ENCODE measurements around the gene ALCAM.
"Not testable (repeated sequence)": the region's sequence is repeated elsewhere in the genome, so short reads cannot be mapped to it uniquely, and the experiment has no call there.

Gene ALCAM

GRCh38 chr3:105392598-105392997 is 25.9 kb downstream of the ALCAM start:
- not testable (repeated sequence) for DNase-seq

- DNase-seq: no peak
Measured at GRCh38 chr3:105394177-105394576, 27.5 kb downstream of the ALCAM start.

- no peak for DNase-seq
Measured at GRCh38 chr3:105397974-105398373, 31.3 kb downstream of the ALCAM start.

GRCh38 chr3:105398437-105398836 is 31.7 kb downstream of the ALCAM start:
- DNase-seq: no peak

GRCh38 chr3:105399062-105399461 is 32.4 kb downstream of the ALCAM start:
- DNase-seq: no peak

DNA sequence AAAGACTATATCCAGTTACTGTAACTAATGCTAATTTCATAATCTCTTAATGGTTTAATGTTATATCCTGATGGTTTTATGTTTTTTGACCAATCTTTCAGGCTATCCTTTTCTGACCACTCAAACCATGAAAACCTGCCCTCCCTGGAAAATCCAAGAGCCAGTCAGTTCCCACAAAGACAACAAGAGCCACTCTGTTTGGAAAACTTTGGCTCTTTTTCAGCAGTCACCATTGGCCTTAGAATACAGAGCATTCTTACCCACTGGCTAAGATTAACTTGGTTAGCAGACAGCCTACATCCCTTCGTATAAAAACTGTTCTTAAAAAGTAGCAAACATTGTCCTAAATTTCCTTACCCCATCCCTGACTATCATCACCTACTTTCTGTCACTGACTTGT is 32.9 kb downstream of the ALCAM start:
- DNase-seq: no peak

DNA sequence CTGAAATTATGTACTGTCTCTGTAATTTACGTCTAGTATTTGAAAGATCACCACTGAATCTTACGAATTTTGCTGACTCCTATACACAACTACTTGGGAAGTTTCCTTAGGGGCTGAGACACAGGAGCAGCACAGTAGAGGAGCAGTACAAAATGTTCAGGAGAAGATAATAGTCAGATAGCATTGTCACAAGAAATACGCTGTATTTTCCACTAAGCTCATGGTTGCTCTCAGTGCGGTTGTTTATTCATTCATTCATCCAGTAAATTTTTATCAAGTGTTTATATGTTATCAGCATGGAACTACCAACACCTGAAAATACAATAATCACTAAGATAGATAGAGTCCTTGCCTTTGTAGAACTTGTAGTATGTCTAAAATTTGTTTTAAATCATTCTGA is 34.5 kb downstream of the ALCAM start:
- DNase-seq: no peak

DNA sequence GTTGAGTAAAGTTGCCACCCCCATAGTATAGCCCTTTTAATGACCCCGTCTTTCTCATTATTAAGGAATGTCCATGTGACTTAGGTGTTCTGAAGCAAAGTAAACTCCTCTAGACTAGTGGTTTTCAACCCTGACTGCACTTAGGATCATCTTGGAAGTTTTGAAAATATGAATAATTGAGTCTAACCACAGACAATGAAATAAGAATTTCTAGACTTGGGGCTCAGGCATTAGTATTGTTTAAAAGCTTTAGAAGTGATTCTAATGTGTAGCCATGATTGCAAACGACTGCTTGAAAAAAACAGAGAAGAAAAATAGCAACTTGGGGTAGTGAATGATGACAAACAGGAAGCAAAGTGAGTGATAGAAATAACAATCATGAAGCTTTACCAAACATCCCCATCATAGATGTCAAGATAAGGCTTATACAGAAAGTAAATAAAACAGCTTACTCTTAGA is 35.0 kb downstream of the ALCAM start:
- no peak for DNase-seq

- DNase-seq: no peak
Measured at GRCh38 chr3:105402287-105402801, 35.6 kb downstream of the ALCAM start.

GRCh38 chr3:105403034-105403433 is 36.3 kb downstream of the ALCAM start:
- DNase-seq: not testable (repeated sequence)

DNA sequence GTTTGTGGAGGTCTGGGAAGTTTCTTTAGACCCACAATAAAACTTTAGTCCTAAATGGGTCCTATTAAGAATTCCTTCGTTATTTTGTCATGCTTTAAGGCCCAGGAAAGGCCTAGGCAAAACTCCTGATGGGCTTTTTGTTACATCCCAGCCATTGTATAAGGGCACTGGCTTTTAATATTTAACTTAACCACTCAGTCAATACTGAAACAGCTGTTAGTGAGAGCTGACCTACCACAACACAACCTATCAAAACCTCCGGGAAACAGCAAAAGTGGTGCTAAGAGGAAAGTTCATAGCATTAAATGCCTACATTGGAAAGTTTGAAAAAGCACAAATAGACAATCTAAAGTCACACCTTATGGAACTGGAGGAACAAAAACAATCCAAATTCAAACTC is 39.6 kb downstream of the ALCAM start:
- no peak for DNase-seq

GRCh38 chr3:105409364-105409763 is 42.7 kb downstream of the ALCAM start:
- DNase-seq: no peak

- DNase-seq: no peak
Measured at GRCh38 chr3:105413343-105413887, 46.7 kb downstream of the ALCAM start.

DNA sequence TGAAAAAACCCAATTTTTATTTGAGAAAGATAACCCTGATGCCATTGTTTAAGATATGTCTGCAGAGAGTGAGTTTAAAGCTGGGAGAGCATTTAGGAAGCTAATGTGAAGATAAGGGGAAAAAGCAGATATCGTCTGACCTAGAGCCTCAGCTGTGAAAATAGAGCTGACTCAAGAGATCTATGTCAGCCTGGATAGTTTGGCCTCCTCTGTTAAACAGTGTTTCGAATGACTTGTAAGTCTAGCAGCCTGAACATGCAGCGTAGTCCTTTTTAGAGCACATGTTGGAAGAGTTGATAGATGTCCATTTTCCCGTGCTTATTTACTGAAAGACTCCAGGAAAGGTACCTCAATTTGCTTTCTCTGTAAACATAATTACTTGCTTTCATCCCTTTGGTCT is 48.1 kb downstream of the ALCAM start:
- no peak for DNase-seq

DNA sequence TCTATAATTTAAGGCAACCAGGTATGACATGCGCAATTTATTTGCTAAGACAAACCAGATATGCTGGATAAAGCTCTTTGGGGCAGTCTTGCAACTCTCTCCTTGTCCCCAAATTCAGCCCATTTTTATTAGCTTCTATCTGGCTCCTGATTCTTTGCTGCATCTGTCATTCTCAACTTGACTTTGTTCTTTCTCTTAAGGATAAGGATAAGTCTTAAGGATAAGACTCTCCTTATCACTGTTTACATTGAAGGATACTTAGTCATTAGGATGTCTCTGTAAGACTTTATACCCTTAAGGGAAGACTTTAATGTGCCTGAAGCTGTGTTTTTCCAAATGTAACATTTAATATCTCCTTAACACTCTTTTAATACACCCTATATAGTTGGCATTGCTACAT is 49.2 kb downstream of the ALCAM start:
- no peak for DNase-seq

- no peak for DNase-seq
Measured at GRCh38 chr3:105417525-105418289, 51.0 kb downstream of the ALCAM start.

DNA sequence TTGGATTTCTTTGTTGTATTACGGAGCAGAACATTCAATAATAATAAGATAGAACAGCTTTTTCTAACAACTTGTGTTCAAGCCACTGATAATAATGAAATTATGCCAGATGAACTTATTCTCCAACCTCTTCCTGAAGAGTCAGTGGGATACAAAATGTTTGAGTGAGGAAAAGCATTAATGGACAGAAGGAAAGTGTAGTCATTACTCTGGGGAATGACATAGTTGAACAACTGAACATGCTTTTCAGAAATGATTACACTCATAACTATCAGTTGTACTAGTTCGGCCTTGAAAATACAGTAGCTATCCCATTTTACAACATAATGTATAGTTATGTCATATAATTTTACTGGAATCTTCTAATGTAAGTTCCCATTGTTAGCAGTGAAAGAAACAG is 55.9 kb downstream of the ALCAM start:
- no peak for DNase-seq

GRCh38 chr3:105423397-105423796 is 56.7 kb downstream of the ALCAM start:
- DNase-seq: no peak

DNA sequence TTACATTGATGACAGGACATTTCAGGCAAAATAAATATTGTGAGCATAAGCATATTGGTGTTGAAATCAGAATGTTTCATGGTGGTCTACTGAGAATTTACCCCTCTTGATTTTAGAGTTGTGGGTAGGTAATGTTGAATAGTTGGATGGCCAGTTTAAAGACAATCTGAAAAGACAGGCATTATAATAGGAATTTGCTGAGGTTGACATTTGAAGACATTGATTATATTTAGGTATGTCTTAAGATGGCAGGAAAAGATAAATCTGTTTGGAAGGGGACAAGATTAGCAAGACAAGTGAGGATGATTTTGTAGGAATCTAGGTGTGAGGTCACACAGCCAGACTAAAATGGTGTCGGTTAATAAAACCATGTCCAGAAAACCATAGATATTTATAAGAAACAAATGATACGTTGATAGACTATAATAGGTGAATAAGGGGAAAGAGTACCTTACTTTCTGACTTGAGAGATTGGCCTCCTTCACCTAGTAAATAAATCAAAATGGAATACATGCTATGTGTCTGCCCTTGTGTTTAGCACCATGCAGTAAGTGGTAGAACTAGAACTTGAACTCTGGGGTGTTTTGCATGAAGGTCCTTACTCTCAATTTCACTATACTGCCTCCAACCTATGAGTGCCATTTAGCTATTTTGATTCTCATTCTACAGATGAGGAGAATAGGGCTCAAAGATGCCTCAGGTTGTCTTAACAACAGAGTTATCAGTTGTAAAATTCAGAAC is 57.9 kb downstream of the ALCAM start:
- DNase-seq: no peak

GRCh38 chr3:105425153-105425502 is 58.4 kb downstream of the ALCAM start:
- DNase-seq: no peak

- DNase-seq: no peak
Measured at GRCh38 chr3:105427332-105427731, 60.6 kb downstream of the ALCAM start.

DNA sequence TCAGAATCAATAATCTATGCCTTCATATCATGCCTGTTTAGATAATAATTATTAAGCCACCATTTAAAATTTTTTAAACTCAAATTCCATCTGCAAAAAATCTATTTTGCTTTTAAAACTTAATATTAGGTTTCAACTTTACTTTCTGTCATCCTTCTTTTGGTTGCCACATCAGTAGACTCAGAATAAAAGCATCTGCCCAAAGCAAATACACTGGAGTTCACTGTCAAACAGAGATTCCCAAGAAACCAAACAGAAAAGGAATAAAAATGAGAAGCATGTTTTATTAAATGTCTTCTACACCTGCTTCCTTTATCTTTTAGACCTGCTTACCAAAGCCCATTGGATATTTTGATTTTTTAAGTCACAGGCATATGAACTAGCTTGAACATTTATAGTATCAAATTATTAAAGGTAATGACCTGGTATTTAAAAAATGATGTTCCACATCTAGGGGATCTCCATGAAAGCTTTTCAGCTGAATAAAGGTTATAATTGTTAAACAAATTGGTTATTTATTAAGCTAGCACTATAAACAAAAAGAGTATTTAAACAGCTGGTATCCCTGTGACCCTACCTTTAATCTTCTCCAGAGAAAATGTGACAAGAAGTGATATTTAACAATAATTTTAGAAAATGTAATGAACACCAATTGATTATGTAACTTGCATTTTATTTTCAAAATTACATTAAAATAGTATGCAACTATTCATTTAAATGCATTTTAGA is 62.5 kb downstream of the ALCAM start:
- no peak for DNase-seq

DNA sequence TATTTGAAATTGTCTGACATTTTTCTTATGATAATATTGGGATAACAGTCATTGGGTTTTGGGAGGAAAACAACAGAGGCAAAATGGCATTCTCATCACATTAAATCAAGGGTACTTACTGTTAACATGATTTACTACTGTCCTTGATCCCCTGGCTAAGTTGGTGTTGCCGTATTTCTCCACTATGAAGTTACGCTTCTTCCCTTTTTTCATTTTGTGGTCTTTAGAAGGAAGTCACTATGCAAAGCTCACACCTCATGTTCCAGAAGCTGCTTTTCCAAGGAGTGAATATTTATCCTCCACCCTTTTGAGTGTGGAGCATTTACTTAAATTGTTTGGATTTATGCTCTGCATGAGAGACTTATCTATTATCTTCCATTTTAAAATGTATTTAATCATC is 63.7 kb downstream of the ALCAM start:
- no peak for DNase-seq
